Lower lobe of right lung (tissue), 2 donors: ENCODE data around the gene SNX10. TPM values are rescaled to one million over a fixed set of nuclear protein-coding genes. Genes with fewer than 3 reads are reported as not detected.
A peak's percentile ranks its signal among the peaks of the same experiment; 100 is the strongest.

ENCODE experiments used
- ATAC-seq, 2 donors: fragments of 200-7000 bp; cut with Tn5 transposase; one replicate each; pipeline ENCODE4 v1.9.1; 2020 to 2022; ENCODE audit warnings: mild to moderate bottlenecking in 2 of 2, moderate library complexity in 2 of 2
- DNase-seq: peaks from one replicate; pipeline ENCODE4 v3.0.0-alpha.2; 2020
- H3K27ac ChIP-seq: fragments of 200-600 bp; one replicate; pipeline ENCODE4 v1.8.0; 2022
- H3K27me3 ChIP-seq: fragments of 200-600 bp; one replicate; pipeline ENCODE4 v1.8.0; 2022; ENCODE audit warnings: low read depth
- H3K36me3 ChIP-seq: fragments of 200-600 bp; one replicate; pipeline ENCODE4 v1.8.0; 2022; ENCODE audit warnings: mild to moderate bottlenecking
- H3K4me1 ChIP-seq: fragments of 200-600 bp; one replicate; pipeline ENCODE4 v1.8.0; 2022
- H3K4me3 ChIP-seq: fragments of 200-600 bp; one replicate; pipeline ENCODE4 v1.8.0; 2022; ENCODE audit warnings: mild to moderate bottlenecking
- H3K9me3 ChIP-seq: fragments of 200-600 bp; one replicate; pipeline ENCODE4 v1.8.0; 2022
- intact Hi-C: fragments of 100-400 bp; cut with DNase I; formaldehyde crosslinking; loops from one replicate; pipeline ENCODE4 v1.11.0; 2022
- total RNA-seq: library from RNA; stranded (reverse); fragmentation: NEBNext Ultra II Directional; extraction: Animal tissue kit (Norgen Biotek cat#: 25700); gene quantifications from one replicate; pipeline ENCODE4 v1.2.1, GENCODE V29; 2021
- TF ChIP-seq, protein P1 (sequence below): fragments of 200-600 bp; IDR thresholded peaks from one replicate; pipeline ENCODE4 v1.8.0; 2022; ENCODE audit warnings: antibody characterized with exemption, mild to moderate bottlenecking
- donor health status: DM: no; HTN: yes; CAD: no; lungs with severe emphysema.

SNX10 gene
- total RNA-seq, 1 donor from 2014 or later, result 85.1 TPM

DNA sequence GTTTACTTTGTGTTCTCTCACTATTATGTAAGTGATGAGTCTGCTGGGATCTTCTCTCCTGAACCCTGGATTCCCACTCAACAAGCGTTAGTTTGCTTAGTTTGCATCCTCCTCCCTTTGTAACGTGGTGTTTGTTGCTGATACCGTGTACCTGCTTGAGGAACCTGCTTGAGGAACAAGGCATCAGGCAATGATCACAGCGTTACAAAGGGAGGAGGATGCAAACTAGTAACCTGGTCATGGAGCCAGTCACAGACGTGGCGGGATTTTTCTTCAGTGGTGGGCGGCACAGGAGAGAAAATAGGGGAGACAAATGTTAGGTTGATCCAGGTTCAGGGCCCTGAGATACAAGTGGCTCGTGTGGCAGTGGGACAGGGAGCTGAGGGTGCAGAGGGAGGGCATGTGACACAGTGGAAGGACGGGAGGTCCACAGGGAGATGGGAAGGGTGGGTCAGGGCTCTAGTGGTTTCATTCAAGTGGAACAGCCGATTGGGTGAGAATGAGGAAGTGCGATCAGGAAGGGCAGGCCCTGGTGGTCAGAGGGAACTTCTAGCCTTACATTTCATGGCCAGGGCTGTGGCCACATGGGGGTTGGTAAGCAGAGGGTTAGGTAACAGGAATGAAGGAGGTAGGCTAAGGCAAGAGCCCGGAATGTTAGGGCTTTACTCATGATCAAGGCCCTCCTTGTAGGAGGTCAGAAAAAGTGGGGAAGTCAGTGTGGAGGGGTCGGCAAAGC, 38.0 kb downstream of the SNX10 start:
- Histone ChIP-seq H3K27me3 (no peaks in the 10 kb centered on the region), H3K9me3 (no peaks in the 10 kb centered on the region), H3K4me1 (peaks cover 4% of the 10 kb centered on the region), H3K27ac (no peak overlapping the region), H3K36me3 (no peaks in the 10 kb centered on the region), H3K4me3 (no peak overlapping the region)
- intact Hi-C loops, result no loop called here
- TF ChIP-seq, protein P1, sequence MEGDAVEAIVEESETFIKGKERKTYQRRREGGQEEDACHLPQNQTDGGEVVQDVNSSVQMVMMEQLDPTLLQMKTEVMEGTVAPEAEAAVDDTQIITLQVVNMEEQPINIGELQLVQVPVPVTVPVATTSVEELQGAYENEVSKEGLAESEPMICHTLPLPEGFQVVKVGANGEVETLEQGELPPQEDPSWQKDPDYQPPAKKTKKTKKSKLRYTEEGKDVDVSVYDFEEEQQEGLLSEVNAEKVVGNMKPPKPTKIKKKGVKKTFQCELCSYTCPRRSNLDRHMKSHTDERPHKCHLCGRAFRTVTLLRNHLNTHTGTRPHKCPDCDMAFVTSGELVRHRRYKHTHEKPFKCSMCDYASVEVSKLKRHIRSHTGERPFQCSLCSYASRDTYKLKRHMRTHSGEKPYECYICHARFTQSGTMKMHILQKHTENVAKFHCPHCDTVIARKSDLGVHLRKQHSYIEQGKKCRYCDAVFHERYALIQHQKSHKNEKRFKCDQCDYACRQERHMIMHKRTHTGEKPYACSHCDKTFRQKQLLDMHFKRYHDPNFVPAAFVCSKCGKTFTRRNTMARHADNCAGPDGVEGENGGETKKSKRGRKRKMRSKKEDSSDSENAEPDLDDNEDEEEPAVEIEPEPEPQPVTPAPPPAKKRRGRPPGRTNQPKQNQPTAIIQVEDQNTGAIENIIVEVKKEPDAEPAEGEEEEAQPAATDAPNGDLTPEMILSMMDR, result no peak
- peak; percentile 86 to 89 for ATAC-seq
- DNase-seq, result peak; percentile 79

DNA sequence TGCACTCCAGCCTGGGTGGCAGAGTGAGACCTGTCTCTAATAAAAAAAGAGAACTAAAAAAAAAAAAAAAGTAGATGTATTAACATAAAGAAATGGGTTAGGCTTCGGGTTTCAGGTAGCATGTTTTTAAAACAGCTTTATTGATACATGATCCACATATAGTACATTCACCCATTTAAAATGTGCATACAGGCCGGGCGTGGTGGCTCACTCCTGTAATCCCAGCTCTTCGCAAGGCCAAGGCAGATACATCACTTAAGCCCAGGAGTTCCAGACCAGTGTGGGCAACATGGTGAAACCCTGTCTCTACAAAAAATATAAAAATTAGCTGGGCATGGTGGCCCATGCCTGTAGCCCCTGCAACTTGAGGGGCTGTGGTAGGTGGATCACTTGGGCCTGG, 39.5 kb downstream of the SNX10 start:
- H3K36me3 ChIP-seq, result no peaks in the 10 kb centered on the region
- H3K27me3 ChIP-seq, result no peaks in the 10 kb centered on the region
- H3K4me3 ChIP-seq, result no peak overlapping the region
- no peak for ATAC-seq
- DNase-seq, result no peak
- intact Hi-C loops, result no loop called here
- H3K4me1 ChIP-seq, result peaks cover 4% of the 10 kb centered on the region
- TF ChIP-seq, protein P1, result no peak
- no peak overlapping the region for H3K27ac ChIP-seq
- no peaks in the 10 kb centered on the region for H3K9me3 ChIP-seq

DNA sequence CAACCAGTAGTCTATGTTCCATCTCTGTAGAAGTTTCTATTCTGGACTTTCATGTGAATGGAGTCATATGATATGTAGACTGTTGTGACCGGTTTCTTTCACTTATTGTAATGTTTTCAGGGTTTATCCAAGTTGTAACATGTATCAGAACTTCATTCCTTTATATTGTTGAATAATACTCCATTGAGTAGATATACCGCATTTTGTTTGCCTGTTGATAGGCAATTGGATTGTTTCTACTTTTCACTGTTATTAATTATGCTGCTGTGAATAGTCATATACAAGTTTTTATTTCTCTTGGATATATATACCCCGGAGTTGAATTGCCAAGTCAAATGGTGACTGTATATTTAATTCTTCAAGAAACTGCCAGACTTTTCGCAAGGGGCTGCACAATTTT, 40.1 kb downstream of the SNX10 start:
- ATAC-seq (no peak), DNase-seq (no peak)
- no peak overlapping the region for H3K27ac ChIP-seq
- intact Hi-C loops, result no loop called here
- H3K4me3 ChIP-seq, result no peak overlapping the region
- H3K9me3 ChIP-seq, result no peaks in the 10 kb centered on the region
- TF ChIP-seq, protein P1, result no peak
- H3K27me3 ChIP-seq, result no peaks in the 10 kb centered on the region
- peaks cover 4% of the 10 kb centered on the region for H3K4me1 ChIP-seq
- no peaks in the 10 kb centered on the region for H3K36me3 ChIP-seq

DNA sequence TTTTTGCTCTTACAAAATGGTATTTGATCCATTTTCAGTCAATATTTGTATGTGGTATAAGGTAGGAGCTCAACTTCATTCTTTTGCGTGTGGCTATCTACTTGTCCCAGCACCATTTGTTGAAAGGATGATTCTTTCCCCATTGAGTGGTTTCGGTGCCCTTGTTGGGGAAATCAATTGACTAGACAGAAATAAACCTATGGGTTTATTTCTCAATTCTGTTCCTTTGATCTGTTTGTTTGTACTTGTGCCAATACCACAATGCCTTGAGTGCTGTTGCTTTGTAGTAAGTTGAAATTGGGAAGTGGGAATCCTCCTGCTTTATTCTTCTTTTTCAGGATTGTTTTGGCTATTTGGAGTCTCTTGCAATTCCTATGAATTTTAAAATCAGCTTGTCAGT, 41.0 kb downstream of the SNX10 start:
- intact Hi-C loops, result no loop called here
- Histone ChIP-seq H3K36me3 (no peaks in the 10 kb centered on the region), H3K27me3 (no peaks in the 10 kb centered on the region), H3K9me3 (no peaks in the 10 kb centered on the region), H3K27ac (no peak overlapping the region), H3K4me3 (no peak overlapping the region), H3K4me1 (peaks cover 4% of the 10 kb centered on the region)
- DNase-seq (no peak), ATAC-seq (no peak)
- TF ChIP-seq, protein P1, result no peak

DNA sequence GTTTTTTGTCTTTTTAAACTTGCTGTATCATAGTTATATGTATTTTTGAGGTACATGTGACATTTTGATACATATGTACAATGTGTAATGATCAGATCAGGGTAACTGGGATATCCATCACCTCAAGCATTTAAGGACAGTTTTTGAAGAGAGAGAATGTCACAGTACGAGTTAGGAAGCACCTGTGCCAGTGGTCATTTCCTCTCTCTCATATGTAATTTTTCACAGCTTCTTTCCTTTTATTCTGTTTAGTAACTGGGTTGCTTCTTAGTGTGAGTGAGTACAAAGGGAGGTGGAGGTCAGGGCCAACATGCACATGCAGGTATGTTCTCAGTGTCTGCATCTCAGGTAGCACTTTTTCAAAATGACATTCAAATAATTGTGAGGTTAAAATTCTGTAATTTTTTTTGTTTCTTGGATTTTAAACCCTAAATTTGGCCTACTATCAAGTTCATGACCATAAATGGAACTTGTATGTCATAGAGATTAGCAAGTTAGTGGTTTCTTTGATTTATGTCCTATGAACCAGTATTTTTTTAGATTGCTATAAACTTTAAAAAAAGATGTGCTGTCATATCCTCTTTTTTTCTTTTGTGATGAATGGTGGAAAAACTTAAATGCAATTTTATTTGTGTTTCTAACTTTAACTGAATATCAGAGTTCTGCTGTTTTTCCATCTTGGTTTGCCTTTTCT, 42.7 kb downstream of the SNX10 start:
- TF ChIP-seq, protein P1, result no peak
- DNase-seq, result no peak
- no peaks in the 10 kb centered on the region for H3K9me3 ChIP-seq
- no peak for ATAC-seq
- H3K27me3 ChIP-seq, result no peaks in the 10 kb centered on the region
- no peaks in the 10 kb centered on the region for H3K36me3 ChIP-seq
- intact Hi-C loops, result no loop called here
- H3K4me3 ChIP-seq, result no peak overlapping the region
- H3K4me1 ChIP-seq, result no peaks in the 10 kb centered on the region
- H3K27ac ChIP-seq, result no peak overlapping the region
